ENCODE results near the gene C11orf86. TPM values are rescaled to one million over a fixed set of nuclear protein-coding genes. Genes with fewer than 3 reads are reported as not detected.
"Not testable (repeated sequence)": the region's sequence is repeated elsewhere in the genome, so short reads cannot be mapped to it uniquely, and the experiment has no call there.

C11orf86 gene
- total RNA-seq, 1 experiment from 2014 or later: not detected

DNA sequence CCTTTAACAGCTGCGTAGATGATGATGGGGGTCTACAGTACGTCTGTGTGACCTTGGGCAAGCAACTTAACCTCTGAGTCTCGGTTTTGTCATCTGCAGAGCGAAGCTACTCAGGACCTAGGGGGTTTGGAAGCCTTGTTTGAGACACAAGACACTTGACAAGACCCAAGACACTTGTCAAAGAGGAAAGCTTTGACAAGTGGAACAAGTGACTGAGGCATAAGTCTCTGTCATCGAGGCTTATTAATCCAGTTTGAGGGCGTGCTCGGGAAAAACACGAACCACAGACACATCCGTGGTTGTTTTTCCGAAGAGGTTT is 16.2 kb upstream of the C11orf86 start:
- POLR2A ChIA-PET (ENCODE audit: low non-redundant PET): no interaction called here
- DNase-seq (ENCODE audit: low spot score): no peak
- no peaks in the 10 kb centered on the region for H3K9me3 ChIP-seq (ENCODE audit: low read depth, low read length, poor library complexity, severe bottlenecking)
- no peaks in the 10 kb centered on the region for H3K36me3 ChIP-seq (ENCODE audit: insufficient read depth, low read length, poor library complexity, severe bottlenecking)
- no peaks in the 10 kb centered on the region for H3K27me3 ChIP-seq (replicated peaks; ENCODE audit: insufficient read depth, low read depth, low read length, poor library complexity)
- TSS peak; percentile 82 for BruUV-seq (replicated peaks)
- H3K4me3 ChIP-seq (ENCODE audit: low read depth, low read length, poor library complexity, severe bottlenecking): peak overlapping the region; percentile 69
- intact Hi-C loops (cut with micrococcal nuclease; ENCODE audit: unreplicated experiment): loop anchor here (5.0 kb wide), 1 partner anchor 117 kb away; the partner anchor contains the start of gene RCE1
- H3K4me1 ChIP-seq (ENCODE audit: insufficient read depth, low read length, poor library complexity, severe bottlenecking): peaks cover 19% of the 10 kb centered on the region
- no peak for TF ChIP-seq EZH2 (IDR thresholded peaks at IDR 0.05; ENCODE audit: borderline replicate concordance, low read depth, low read length, poor library complexity, severe bottlenecking)
- TF ChIP-seq, protein P1, sequence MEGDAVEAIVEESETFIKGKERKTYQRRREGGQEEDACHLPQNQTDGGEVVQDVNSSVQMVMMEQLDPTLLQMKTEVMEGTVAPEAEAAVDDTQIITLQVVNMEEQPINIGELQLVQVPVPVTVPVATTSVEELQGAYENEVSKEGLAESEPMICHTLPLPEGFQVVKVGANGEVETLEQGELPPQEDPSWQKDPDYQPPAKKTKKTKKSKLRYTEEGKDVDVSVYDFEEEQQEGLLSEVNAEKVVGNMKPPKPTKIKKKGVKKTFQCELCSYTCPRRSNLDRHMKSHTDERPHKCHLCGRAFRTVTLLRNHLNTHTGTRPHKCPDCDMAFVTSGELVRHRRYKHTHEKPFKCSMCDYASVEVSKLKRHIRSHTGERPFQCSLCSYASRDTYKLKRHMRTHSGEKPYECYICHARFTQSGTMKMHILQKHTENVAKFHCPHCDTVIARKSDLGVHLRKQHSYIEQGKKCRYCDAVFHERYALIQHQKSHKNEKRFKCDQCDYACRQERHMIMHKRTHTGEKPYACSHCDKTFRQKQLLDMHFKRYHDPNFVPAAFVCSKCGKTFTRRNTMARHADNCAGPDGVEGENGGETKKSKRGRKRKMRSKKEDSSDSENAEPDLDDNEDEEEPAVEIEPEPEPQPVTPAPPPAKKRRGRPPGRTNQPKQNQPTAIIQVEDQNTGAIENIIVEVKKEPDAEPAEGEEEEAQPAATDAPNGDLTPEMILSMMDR (conservative IDR thresholded peaks at IDR 0.05; ENCODE audit: low read depth, low read length): no peak
- H3K27ac ChIP-seq (ENCODE audit: low read depth, low read length, poor library complexity, severe bottlenecking): peak overlapping the region; percentile 24
- CTCF ChIA-PET: no interaction called here

DNA sequence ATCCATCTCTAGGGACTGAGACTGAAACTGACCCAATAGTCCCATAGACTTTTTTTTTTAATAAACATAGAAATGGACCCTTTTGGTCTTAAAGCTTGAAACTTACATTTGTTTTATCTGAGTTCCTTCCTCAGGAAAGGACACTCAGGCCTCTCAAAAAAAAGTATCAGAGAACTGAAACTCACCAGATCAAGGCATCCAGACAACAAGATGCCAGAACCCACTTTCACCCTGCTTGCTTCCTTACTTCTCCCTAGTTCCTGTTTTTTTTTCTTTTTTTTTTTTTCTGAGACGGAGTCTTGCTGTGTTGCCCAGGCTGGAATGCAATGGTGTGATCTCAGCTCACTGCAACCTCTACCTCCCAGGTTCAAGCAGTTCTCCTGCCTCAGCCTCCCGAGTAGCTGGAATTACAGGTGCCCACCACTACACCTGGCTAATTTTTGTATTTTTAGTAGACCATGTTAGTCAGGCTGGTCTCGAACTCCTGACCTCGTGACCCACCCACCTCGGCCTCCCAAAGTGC is 13.4 kb upstream of the C11orf86 start:
- H3K27ac ChIP-seq (ENCODE audit: low read depth, low read length, poor library complexity, severe bottlenecking); DNase-seq (ENCODE audit: low spot score); H3K36me3 ChIP-seq (ENCODE audit: insufficient read depth, low read length, poor library complexity, severe bottlenecking); CTCF ChIA-PET; H3K27me3 ChIP-seq (replicated peaks; ENCODE audit: insufficient read depth, low read depth, low read length, poor library complexity); H3K9me3 ChIP-seq (ENCODE audit: low read depth, low read length, poor library complexity, severe bottlenecking); intact Hi-C loops (cut with micrococcal nuclease; ENCODE audit: unreplicated experiment); POLR2A ChIA-PET (ENCODE audit: low non-redundant PET); H3K4me3 ChIP-seq (ENCODE audit: low read depth, low read length, poor library complexity, severe bottlenecking); BruUV-seq (replicated peaks): not testable (repeated sequence)
- peaks cover 17% of the 10 kb centered on the region for H3K4me1 ChIP-seq (ENCODE audit: insufficient read depth, low read length, poor library complexity, severe bottlenecking)

DNA sequence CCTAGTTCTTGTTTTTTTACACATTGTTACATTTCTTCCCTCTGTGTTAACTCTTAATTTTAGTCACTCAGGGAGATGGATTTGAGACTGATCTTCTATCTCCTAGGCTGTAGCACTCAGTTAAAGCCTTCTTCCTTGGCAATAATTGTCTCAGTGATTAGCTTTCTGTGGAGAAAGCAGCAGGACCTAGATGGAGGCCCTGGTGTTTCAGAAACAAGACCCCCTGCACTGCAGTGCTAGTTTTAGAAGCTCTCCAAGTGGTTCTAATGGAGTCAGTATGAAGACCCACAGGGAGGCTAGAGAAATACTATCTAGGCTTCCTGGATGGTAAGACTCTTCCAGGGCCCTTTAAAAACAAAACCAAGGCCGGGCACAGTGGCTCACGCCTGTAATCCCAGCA is 12.9 kb upstream of the C11orf86 start:
- CTCF ChIA-PET: no interaction called here

More for the DNA sequence above, 12.9 kb upstream of the C11orf86 start:
- H3K27me3 ChIP-seq (replicated peaks; ENCODE audit: insufficient read depth, low read depth, low read length, poor library complexity): no peaks in the 10 kb centered on the region
- H3K4me3 ChIP-seq (ENCODE audit: low read depth, low read length, poor library complexity, severe bottlenecking): no peak overlapping the region
- no peak for DNase-seq (ENCODE audit: low spot score)
- H3K27ac ChIP-seq (ENCODE audit: low read depth, low read length, poor library complexity, severe bottlenecking): no peak overlapping the region
- H3K36me3 ChIP-seq (ENCODE audit: insufficient read depth, low read length, poor library complexity, severe bottlenecking): no peaks in the 10 kb centered on the region
- no peak for TF ChIP-seq EZH2 (IDR thresholded peaks at IDR 0.05; ENCODE audit: borderline replicate concordance, low read depth, low read length, poor library complexity, severe bottlenecking)
- TF ChIP-seq, protein P1 (conservative IDR thresholded peaks at IDR 0.05; ENCODE audit: low read depth, low read length): no peak
- H3K9me3 ChIP-seq (ENCODE audit: low read depth, low read length, poor library complexity, severe bottlenecking): no peaks in the 10 kb centered on the region
- BruUV-seq (replicated peaks): no TSS peak
- peaks cover 15% of the 10 kb centered on the region for H3K4me1 ChIP-seq (ENCODE audit: insufficient read depth, low read length, poor library complexity, severe bottlenecking)
- intact Hi-C loops (cut with micrococcal nuclease; ENCODE audit: unreplicated experiment): no loop called here
- POLR2A ChIA-PET (ENCODE audit: low non-redundant PET): no interaction called here
